Neural cell (in vitro differentiated cells): ENCODE measurements around the gene ST3GAL5. TPM values are rescaled to one million over a fixed set of nuclear protein-coding genes. Genes with fewer than 3 reads are reported as not detected.

Source experiments
- H2AFZ ChIP-seq: fragments of 200-600, 300-800 bp; sonication (generic), shearing (Covaris generic); 2 replicates; pipeline ENCODE4 v1.6.0; 2014; ENCODE audit warnings: low read depth, mild to moderate bottlenecking, antibody characterized with exemption, low read length, moderate library complexity
- H3F3A ChIP-seq: fragments of 200-600 bp; shearing (Covaris generic); 2 replicates; pipeline ENCODE4 v1.6.1; 2016; ENCODE audit warnings: mild to moderate bottlenecking, moderate library complexity, mixed read lengths, antibody characterized with exemption, low read length; ENCODE audit not compliant: insufficient read depth, poor library complexity, severe bottlenecking
- H3K27ac ChIP-seq: fragments of 200-600, 300-800 bp; sonication (generic), shearing (Covaris generic); 2 replicates; pipeline ENCODE4 v1.5.1; 2014; ENCODE audit warnings: mild to moderate bottlenecking, low read length, moderate library complexity
- H3K27me3 ChIP-seq: fragments of 300-800, 200-600 bp; sonication (generic), shearing (Covaris generic); 2 replicates; pipeline ENCODE4 v1.6.0; 2014; ENCODE audit warnings: mild to moderate bottlenecking, low read depth, low read length, moderate library complexity; ENCODE audit not compliant: insufficient read depth
- H3K36me3 ChIP-seq: fragments of 300-800, 200-600 bp; sonication (generic), shearing (Covaris generic); 2 replicates; pipeline ENCODE4 v1.5.1; 2014; ENCODE audit warnings: mild to moderate bottlenecking, antibody characterized with exemption, low read length, moderate library complexity; ENCODE audit not compliant: insufficient read depth
- H3K4me2 ChIP-seq: fragments of 300-800, 200-600 bp; sonication (generic), shearing (Covaris generic); 2 replicates; pipeline ENCODE4 v1.6.0; 2014; ENCODE audit warnings: mild to moderate bottlenecking, low read length
- H3K4me3 ChIP-seq: fragments of 300-800, 200-600 bp; sonication (generic), shearing (Covaris generic); 2 replicates; pipeline ENCODE4 v1.5.1; 2014; ENCODE audit warnings: mild to moderate bottlenecking, low read length, moderate library complexity
- H3K79me2 ChIP-seq: fragments of 200-600 bp; shearing (Covaris generic); replicated peaks from 2 replicates; pipeline ENCODE4 v1.6.0; 2014; ENCODE audit warnings: mild to moderate bottlenecking, low read length, moderate library complexity; ENCODE audit not compliant: insufficient read depth
- H3K9ac ChIP-seq: fragments of 300-800, 200-600 bp; sonication (generic), shearing (Covaris generic); 2 replicates; pipeline ENCODE4 v1.6.1; 2016; ENCODE audit warnings: mild to moderate bottlenecking, low read length, mixed read lengths
- H3K9me2 ChIP-seq: fragments of 200-600 bp; shearing (Covaris generic); 2 replicates; pipeline ENCODE4 v1.6.1; 2016; ENCODE audit warnings: mild to moderate bottlenecking, low read length, mixed read lengths; ENCODE audit not compliant: insufficient read depth
- H3K9me3 ChIP-seq: fragments of 200-600, 300-800 bp; sonication (generic), shearing (Covaris generic); 2 replicates; pipeline ENCODE4 v1.6.1; 2016; ENCODE audit warnings: mild to moderate bottlenecking, mixed run types, low read length, moderate library complexity, mixed read lengths
- H4K20me1 ChIP-seq: fragments of 200-600 bp; shearing (Covaris generic); 2 replicates; pipeline ENCODE4 v1.6.1; 2016; ENCODE audit warnings: mild to moderate bottlenecking, mixed run types; ENCODE audit not compliant: insufficient read depth
- CTCF ChIP-seq: fragments of 450-650 bp; IDR thresholded peaks from 2 replicates; pipeline ENCODE4 v1.5.1; 2014; ENCODE audit warnings: antibody characterized with exemption, mild to moderate bottlenecking, moderate library complexity; ENCODE audit not compliant: poor library complexity, severe bottlenecking
- EP300 ChIP-seq: fragments of 450-650 bp; conservative IDR thresholded peaks from 2 replicates; pipeline ENCODE4 v1.6.1; 2014; ENCODE audit warnings: antibody characterized with exemption, mild to moderate bottlenecking, moderate library complexity; ENCODE audit not compliant: poor library complexity, severe bottlenecking
- EZH2 ChIP-seq: fragments of 200-600, 300-800 bp; shearing (Covaris generic), sonication (generic); IDR thresholded peaks from 2 replicates; pipeline ENCODE4 v1.6.1; 2014; ENCODE audit warnings: antibody characterized with exemption, low read length, borderline replicate concordance, mild to moderate bottlenecking; ENCODE audit not compliant: insufficient read depth, poor library complexity, severe bottlenecking
- MXI1 ChIP-seq: fragments of 450-650 bp; conservative IDR thresholded peaks from 2 replicates; pipeline ENCODE4 v1.6.1; 2014; ENCODE audit warnings: antibody characterized with exemption, mild to moderate bottlenecking; ENCODE audit not compliant: poor library complexity, severe bottlenecking
- POLR2AphosphoS5 ChIP-seq: IDR thresholded peaks from 2 replicates; pipeline ENCODE4 v1.6.1; 2012
- SMC3 ChIP-seq: fragments of 450-650 bp; conservative IDR thresholded peaks from 2 replicates; pipeline ENCODE4 v1.6.1; 2014; ENCODE audit warnings: antibody characterized with exemption, mild to moderate bottlenecking, moderate library complexity; ENCODE audit not compliant: poor library complexity
- TAF1 ChIP-seq: IDR thresholded peaks from 2 replicates; pipeline ENCODE4 v1.6.1; 2012; ENCODE audit warnings: low read depth
- polyA plus RNA-seq: library from polyadenylated mRNA; depleted of rRNA; stranded (reverse); fragments of >200 nt; gene quantifications from 2 replicates; pipeline ENCODE4 v1.2.3, GENCODE V29; 2014
- TF ChIP-seq, protein P1 (sequence below): IDR thresholded peaks from 2 replicates; pipeline ENCODE4 v1.6.1; 2012; ENCODE audit warnings: borderline replicate concordance

The ST3GAL5 gene
- polyA plus RNA-seq, 1 donor from 2014 or later = 55.6 TPM

- no peak overlapping the region for H3K4me3 ChIP-seq
- H3K9me2 ChIP-seq = no peaks in the 10 kb centered on the region
- H3K79me2 ChIP-seq = no peaks in the 10 kb centered on the region
- H3K27ac ChIP-seq = no peak overlapping the region
- no peaks in the 10 kb centered on the region for H4K20me1 ChIP-seq
- H3K27me3 ChIP-seq = no peaks in the 10 kb centered on the region
- no peaks in the 10 kb centered on the region for H3F3A ChIP-seq
- H3K9me3 ChIP-seq = no peaks in the 10 kb centered on the region
- TF ChIP-seq SMC3 (no peak), CTCF (no peak), EP300 (no peak), TAF1 (no peak), POLR2AphosphoS5 (no peak), MXI1 (no peak)
- TF ChIP-seq, protein P1, sequence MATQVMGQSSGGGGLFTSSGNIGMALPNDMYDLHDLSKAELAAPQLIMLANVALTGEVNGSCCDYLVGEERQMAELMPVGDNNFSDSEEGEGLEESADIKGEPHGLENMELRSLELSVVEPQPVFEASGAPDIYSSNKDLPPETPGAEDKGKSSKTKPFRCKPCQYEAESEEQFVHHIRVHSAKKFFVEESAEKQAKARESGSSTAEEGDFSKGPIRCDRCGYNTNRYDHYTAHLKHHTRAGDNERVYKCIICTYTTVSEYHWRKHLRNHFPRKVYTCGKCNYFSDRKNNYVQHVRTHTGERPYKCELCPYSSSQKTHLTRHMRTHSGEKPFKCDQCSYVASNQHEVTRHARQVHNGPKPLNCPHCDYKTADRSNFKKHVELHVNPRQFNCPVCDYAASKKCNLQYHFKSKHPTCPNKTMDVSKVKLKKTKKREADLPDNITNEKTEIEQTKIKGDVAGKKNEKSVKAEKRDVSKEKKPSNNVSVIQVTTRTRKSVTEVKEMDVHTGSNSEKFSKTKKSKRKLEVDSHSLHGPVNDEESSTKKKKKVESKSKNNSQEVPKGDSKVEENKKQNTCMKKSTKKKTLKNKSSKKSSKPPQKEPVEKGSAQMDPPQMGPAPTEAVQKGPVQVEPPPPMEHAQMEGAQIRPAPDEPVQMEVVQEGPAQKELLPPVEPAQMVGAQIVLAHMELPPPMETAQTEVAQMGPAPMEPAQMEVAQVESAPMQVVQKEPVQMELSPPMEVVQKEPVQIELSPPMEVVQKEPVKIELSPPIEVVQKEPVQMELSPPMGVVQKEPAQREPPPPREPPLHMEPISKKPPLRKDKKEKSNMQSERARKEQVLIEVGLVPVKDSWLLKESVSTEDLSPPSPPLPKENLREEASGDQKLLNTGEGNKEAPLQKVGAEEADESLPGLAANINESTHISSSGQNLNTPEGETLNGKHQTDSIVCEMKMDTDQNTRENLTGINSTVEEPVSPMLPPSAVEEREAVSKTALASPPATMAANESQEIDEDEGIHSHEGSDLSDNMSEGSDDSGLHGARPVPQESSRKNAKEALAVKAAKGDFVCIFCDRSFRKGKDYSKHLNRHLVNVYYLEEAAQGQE = no peak
- no peak overlapping the region for H3K4me2 ChIP-seq
- H3K36me3 ChIP-seq = no peaks in the 10 kb centered on the region
- H3K9ac ChIP-seq = no peak overlapping the region
- no peak overlapping the region for H2AFZ ChIP-seq
Measured at GRCh38 chr2:85795331-85796045, 93.3 kb downstream of the ST3GAL5 start.

- H3K9me3 ChIP-seq = no peaks in the 10 kb centered on the region
- no peak overlapping the region for H2AFZ ChIP-seq
- H3K9me2 ChIP-seq = no peaks in the 10 kb centered on the region
- TF ChIP-seq TAF1 (no peak), EZH2 (no peak), POLR2AphosphoS5 (no peak)
- TF ChIP-seq, protein P1 = no peak
- no peaks in the 10 kb centered on the region for H3K79me2 ChIP-seq
- H4K20me1 ChIP-seq = no peaks in the 10 kb centered on the region
- no peak overlapping the region for H3K4me2 ChIP-seq
- no peaks in the 10 kb centered on the region for H3K27me3 ChIP-seq
- H3K4me3 ChIP-seq = no peak overlapping the region
- H3K27ac ChIP-seq = no peak overlapping the region
- no peak overlapping the region for H3K9ac ChIP-seq
- H3F3A ChIP-seq = no peaks in the 10 kb centered on the region
- H3K36me3 ChIP-seq = no peaks in the 10 kb centered on the region
Measured at GRCh38 chr2:85794491-85795121, 94.2 kb downstream of the ST3GAL5 start.
